GM19438 (cell line): ENCODE results near the gene MRPL36.

Source experiments
- ATAC-seq: cut with Tn5 transposase; IDR thresholded peaks from one replicate; pipeline ENCODE4 v1.9.1; 2021; ENCODE audit warnings: low read depth; ENCODE audit not compliant: unreplicated experiment

MRPL36 gene

DNA sequence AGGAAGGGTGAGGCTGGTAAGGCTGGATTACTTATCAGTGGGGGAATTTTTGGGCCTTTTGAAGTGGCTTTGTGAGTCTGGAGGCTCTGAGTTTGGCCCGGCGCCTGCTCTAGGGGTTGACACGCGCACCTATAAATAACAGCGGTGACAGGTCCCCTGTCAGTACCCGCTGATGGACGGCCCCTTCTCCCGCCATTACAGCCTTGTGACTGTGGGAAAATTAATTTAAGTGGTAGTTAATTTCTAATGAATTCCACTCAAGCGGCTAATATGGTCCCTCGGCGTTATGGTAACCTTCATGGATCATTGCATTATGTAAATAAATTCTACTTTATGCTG is 16.5 kb downstream of the MRPL36 start:
- peak; percentile 54 for ATAC-seq

DNA sequence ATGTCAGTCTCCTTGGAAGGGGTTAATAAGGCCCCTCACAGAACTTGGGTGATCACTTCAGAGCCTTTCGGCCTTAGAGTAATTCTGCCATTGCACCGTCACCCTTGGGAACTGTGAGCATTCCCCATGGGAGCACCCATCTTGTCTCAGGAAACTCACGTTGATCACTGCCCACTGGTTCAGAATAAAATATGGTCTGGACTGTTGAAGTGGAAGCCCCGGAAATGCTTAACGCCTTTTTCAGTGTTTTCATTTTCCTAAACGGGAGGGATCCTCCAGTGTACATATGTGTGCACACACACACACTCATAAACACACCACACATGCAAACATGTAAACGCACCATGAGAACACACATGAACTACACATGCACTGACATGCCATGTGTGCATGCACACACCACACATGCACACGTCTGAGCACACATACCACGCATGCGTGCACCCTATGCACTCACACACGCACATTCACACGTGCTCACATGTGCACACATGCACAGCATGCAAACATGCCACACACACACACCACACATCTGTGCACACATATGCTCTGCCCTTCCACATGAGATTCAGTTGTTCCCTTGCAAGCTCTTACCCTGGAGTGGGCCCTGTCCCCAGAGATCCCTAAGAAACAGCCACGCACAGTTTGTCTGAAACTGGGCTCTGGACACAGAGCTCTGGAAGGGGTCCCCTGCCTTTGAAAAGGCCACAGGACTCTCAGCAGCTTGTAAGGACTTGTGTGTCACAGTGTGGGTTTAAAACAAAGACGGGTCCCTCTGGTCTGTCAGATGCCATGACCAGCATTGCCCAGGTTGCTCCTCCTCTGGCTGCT is 17.0 kb downstream of the MRPL36 start:
- peak; percentile 32 for ATAC-seq

DNA sequence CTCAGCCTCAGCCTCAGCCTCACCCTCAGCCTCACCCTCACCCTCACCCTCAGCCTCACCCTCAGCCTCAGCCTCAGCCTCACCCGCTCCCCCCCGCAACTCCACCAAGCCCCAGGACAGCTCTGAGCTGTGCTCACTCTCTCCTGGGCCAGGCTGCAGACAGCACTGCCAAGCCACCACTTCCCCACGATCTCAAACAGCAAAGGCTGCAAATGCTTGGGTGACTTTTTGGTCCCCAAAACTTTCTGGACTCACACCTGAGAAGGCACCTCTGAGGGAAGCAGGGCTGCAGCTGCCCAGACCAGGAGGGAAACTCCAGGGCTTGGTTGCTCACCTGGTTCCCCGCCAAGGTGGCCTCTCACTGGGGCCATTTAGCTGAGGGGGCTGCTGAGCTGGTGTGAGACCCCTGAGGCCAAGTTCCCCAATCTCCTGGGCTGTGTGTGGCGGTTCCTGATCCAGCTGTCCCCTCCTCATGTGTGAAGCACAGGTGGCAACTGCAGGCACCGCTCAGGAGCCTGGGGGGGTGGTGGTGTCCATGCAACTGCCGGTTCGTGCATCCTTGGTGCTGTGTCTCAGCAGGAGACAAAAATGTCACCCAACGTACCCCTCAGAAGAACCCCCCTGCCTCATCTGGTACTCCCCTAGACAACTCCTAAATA is 17.8 kb downstream of the MRPL36 start:
- ATAC-seq, result peak; percentile 16

DNA sequence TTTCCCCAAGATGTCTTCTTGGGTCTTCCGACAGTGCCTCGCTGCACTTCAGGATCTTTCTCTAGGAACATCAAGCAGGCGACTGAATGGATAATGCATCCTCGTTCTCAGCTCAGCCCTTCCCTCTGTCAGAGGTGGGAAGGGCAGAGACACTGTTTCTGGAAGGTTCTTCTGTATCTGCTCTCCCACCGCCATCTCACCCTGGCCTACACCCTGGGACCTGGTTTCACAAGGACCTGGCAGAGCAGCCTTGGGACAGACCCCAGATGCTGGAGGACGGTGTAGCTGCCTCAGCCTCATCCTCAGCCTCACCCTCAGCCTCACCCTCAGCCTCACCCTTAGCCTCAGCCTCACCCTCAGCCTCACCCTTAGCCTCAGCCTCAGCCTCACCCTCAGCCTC is 18.5 kb downstream of the MRPL36 start:
- no peak for ATAC-seq

DNA sequence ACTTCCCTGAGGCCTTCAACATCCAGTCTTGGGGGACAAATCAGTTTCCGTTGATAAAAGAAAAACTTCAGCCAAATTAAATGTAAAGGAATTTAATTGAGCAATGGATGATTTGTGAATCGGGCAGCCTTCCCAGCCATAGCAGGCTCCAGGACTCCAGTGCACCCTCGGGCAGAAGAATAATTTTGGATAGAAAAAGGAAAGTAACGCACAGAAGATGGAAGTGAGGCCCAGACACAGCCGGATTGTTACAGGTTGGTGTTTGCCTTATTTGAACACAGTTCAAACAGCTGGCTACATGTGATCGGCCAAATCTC is 19.1 kb downstream of the MRPL36 start:
- no peak for ATAC-seq

DNA sequence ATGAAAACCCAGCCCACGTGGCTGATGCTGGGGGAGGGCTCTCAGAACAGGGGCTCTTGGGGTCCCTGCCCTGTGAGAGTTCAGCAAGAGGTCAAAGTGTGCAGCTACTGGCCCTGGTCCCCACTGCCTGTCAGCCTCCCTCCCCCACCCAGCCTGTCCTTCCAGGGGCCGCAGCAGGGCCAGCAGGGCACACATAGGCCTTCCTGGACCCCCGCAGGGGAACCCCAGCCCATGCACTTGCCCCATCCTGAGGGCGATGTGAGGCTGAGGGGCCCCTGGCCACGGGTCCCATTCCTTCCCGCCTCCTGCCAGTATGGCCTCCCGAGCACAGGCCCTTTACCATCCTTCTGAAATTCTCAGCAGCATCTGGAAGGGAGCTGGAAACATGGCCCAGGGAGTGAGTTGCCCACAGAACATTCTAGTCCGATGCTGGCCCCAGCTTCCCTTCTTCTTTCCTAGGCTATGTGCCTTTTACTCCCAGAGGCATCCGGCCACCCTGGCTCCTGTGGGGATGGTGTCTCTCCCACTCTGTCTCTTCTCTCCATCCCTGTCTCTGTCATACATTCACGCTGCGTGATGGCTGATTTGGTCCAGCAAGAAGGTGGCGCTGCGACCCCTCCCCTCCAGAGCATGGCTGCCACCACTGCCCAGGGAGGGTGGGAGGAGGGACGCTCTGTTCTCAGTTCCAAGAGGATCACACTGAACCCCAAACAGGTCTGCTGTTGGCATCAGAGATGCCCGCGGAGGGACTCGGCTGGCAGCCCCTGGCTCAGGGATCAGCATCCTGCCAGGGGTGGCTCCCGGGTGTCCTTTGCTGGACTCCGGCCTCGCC is 19.6 kb downstream of the MRPL36 start:
- no peak for ATAC-seq

DNA sequence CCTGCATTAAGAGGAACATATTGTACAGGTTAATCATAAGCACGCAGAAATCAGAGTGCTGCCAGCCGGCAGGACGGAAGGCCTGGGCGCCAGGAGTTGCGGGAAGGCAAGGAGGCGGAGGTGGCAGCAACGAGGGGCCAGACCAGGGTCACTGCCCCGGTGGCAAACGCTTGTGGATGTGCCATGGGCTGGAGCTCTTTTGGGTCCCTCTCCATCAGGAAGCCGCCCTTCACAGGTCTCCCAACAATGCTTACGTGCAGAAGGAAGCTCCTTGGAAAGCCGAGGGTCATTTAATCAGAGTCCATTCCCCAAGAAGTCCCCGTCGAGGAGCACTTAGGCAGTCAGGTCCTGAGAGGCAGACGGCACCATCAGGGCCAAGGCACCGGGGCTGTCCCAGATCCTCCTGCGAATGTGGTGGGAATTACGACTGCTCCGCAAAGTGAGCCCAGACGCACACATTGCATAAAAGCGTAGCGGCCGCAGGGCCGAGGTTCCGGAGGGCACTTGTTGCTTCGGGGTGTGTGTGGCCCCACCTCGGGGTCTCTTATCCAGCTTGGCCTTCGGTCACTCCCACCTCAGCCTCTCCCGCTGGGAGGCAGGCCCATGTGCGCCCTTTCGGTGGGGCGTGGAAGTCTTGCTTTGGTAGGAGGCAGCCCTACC is 20.5 kb downstream of the MRPL36 start:
- no peak for ATAC-seq

DNA sequence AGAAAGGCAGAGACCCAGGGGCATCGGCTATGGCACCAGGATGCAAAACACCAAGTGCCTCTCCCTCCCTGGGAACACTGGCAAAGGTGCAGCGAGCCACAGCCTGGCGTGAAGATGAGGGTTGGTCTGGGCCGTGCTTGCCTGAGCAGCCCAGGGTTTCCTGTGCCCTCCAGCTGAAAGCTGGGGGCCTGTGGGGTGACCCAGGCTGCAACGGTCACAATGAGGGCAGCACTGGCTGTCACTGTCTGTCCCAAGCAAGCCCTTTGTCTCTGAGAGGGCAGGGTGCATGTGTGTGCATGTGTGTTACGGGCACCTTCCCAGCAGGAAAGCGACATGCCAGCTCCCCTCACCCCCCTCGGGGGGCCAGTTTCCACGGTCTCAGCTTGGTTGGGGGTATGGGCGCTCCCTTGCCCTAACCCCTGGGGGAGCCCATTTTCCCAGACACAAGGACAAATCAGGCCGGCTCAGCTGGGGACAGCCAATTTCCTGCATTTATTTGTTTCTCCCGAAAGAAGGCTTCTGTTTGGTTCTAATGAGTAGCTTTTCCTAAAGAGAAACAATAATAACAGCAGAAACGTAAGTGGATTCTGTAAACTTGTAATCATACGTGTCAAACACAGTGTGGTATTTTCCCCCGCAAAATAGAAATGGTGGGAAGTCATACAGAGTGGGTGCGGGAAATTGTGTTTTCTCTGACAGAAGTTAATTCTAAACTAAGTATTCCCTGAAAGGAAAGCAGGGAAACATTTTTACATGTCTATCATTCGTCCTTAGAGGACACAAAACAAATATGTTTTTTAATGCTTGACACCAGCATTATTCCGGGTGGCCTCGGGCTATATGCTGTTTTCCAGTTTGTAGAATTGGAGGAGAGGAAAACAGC is 21.3 kb downstream of the MRPL36 start:
- no peak for ATAC-seq

DNA sequence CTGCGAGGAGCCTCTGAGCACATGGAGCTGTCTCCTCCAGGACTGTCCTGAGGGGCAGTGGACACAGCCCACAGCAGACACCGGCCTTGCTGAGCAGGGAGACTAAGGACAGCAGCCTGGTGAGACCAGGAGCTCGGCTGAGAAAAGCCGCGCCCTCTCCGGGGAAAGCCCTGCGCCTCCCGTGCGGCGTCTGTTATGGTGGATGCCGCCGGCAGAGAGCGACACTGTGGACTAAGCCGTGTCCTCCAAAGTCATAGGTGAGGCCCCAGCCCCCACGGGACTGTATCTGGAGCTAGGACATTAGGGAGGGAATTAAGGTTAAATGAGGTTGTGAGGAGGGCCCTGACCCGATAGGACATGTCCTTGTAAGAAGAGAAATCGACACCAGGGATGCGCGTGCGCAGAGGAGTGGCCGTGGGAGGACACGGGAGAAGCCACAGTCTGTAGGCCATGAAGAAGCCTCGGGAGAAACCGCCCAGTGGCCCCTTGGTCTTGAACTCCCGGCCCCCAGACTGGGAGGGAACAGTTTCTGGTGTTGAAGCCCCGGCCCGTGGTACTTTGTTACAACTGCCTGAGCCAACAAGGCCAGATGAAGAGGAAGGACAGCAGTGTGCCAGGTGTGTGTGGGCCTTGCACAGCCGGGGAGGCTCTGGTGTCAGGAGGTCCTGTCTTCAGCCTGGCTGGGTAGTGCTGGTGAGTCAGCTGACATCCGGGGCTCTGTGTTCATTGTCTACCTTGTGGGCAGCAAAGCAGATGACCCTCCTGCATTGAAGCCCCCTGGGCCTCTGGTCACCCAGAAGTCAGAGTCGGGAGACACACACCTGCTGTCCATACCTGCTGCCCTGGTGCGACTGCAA is 22.1 kb downstream of the MRPL36 start:
- ATAC-seq, result no peak

DNA sequence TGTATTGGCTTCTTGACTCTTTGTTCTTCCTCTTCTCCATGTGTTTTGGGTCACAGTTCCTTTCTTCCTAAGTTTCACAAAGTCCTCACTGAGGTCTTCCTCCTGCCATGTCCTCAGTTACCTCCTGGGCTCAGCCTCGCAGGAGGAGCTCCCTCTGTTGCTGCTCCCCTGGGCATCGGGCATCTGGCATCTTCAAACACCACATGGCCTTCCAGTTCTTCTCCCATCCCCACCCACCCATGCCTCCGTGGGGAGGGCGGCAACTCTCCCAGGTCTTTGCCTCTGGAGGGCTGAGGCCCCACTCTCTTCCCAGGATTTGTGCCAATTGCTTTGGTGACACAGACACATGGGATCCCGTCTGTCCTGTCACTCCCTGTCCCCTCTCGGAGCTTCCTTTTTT is 22.8 kb downstream of the MRPL36 start:
- no peak for ATAC-seq

DNA sequence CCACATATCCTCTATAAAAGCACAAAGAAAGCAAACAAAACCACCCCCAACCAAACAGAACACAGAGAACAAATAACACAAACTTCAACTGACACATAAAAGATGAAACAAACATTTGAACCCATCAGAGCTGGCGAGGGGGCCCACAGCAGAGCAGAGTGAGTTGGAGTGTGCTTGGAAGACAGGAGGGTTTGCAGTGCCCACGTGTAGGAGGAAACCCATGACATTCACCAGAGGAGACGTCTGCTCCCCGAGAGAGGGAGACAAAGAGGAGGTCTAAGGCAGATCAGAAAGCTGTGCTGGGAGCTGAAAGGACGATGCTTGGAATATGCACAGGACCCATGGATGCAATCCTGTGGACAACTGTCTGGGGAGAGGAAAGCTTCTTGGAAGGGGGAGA is 27.0 kb downstream of the MRPL36 start:
- no peak for ATAC-seq

DNA sequence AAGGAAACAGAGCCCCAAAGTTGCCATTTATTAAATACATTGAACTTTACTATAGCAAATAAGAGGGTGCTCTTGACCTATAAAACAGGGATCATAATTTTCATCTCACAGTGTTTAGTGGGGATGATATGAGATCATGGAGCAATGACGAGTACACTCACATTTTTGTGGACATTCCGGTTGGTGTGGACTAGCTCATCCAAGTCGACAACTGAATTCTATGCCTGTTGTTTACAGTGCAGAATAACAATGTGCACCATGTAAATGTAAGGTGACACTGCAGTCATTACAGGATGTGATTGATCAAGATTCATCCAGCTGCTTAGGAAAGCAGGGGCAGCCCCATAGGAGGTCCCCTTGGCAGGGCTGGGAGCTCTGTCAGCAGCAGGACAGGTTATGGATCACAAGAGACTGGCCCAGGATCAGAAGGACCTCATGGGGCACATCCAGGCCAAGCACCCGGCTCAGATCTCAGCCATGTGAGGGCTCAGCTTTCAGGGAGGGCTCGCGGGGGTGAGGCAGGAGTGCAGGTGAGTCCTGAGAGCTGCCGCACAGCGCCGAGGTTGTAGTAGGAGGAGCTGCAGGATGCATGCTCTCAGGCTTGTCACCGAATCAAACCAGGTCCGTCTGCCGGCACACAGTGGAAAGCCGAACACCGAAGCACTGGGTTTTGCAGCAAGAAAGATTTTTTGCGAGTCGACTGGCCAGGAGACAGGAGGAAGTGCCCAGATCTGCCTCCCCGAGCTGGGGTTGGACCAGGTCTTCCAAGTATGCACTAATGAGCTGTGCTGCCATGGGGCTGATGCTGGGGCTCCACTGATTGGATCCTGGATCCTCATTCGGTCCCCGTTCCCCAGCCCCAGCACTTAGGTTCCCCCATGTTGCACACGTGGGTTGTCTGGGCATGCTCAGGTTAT is 28.2 kb downstream of the MRPL36 start:
- ATAC-seq, result no peak

DNA sequence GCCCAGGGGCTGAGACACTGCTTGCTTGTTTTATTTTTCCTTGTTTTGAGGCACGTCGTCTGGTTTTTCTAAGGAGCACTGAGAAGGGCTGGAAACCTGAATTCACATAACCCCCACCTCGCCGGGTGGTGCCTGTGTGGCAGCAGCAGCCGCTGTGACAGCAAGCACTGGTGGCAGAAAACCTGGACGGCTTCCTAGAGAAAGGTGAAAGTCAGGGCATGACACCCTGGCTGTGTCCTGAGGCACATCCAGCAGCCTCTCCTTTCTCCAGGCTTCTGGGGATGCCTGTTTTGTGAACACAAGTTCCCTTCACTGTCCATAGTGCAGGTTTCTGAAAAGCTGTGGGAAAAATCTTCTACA is 29.2 kb downstream of the MRPL36 start:
- no peak for ATAC-seq

DNA sequence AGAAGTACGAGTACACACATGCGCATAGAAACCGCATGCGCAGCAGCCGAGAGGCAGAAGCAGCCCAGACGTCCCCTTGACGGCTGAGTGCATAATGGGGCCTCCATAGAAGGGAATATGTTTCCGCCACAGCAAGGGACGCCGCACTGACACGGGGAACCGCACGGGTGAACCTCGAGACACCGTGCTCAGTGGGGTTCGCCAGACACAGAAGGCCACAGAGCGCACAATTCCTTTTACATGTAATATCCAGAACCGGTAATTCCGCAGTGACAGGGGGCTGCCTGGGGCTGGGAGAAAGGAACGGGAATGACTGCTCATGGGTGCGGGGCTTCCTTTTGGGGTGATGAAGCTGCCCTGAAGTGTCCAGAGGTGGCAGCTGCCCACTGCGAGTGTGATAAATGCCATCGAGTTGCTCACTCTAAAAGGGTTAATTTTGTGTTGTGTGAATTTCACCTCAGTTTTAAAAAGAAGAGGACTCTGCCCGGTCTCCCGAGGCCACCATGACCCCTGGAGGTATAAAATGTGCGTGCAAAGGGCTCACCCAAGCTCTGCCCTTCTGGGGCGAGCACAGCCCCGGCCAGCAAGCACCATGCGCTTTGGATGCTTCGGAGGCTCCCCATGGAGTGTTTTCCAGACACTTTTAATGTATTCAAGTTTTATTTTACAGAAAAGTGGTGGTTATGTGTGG is 29.7 kb downstream of the MRPL36 start:
- no peak for ATAC-seq

DNA sequence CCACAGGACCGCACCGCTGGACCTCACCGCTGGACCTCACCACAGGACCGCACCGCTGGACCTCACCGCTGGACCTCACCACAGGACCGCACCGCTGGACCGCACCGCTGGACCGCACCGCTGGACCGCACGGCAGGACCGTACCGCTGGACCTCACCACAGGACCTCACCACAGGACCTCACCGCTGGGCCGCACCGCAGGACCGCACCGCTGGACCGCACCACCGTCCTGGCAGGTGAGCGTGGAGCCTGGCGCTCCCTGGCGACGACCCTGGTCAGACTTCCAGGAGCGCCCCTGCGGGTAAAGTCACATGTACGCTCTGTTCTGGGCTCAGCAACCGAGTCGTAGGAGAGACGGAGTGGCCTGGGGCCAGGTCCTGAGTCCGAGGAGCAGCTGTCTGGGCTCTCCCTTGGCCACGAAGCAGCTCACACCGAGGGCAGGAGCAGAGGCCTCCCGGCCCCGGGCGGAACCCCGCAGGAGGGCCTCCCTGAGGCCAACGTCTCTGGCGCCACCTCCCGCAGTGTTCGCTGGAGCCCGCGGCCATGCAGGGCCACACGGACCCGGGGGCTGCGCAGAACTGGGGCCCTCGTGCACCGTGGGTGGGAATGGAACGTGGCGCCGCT is 30.5 kb downstream of the MRPL36 start:
- ATAC-seq, result no peak

DNA sequence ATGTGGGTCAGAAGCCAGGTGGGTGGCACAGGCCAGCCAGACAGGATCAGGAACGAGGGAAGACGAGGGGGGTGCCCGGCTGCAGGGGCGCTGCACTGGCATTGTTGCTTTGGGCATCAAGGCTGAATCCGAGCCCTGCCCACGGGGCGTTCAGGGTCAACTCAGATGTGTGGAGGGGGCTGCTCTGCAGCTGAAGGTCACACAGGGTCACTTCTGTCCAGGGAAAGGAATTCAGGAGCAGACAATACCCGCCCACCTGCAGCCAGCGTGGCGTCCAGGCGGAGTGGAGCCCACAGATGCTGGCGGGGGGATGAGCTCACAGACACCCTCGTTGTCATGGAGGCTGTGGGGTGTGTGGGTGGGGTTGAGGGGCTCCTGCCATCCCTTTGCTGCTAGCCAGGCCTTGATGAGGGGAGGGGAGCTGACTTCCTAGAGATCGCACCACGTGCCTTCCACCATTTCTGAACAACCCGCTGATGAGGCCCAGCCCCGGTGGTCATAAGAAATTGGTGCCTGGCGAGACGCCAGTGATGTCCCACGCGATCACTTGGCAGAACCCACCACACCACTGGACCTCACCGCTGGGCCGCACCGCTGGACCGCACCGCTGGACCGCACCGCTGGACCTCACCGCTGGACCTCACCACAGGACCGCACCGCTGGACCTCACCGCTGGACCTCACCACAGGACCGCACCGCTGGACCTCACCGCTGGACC is 31.2 kb downstream of the MRPL36 start:
- ATAC-seq, result no peak
